GM12865 (cell line): ENCODE data around the gene LGALS3.

Experiments
- DNase-seq: peaks from one replicate; pipeline ENCODE4 v3.0.0; 2010; ENCODE audit warnings: low read depth
- H3K4me3 ChIP-seq: 2 replicates; pipeline ENCODE4 v1.5.1; 2011; ENCODE audit warnings: mild to moderate bottlenecking, low read depth, low read length, control low read depth
- CTCF ChIP-seq: IDR thresholded peaks from 2 replicates; pipeline ENCODE4 v1.5.1; 2011; ENCODE audit warnings: low read length, control low read depth, low read depth, inconsistent platforms; ENCODE audit not compliant: insufficient read depth; ENCODE audit errors: missing control alignments

Gene LGALS3

GRCh38 chr14:55125403-55125802 lies 3.6 kb upstream of the LGALS3 start:
- peak; percentile 28 for DNase-seq
- TF ChIP-seq CTCF = no peak
- H3K4me3 ChIP-seq = no peak overlapping the region

GRCh38 chr14:55126034-55126433 lies 3.0 kb upstream of the LGALS3 start:
- TF ChIP-seq CTCF = no peak
- DNase-seq = peak; percentile 49
- H3K4me3 ChIP-seq = no peak overlapping the region

- DNase-seq = no peak
- no peak for TF ChIP-seq CTCF
- H3K4me3 ChIP-seq = no peak overlapping the region
Observed at GRCh38 chr14:55126932-55127459, 2.1 kb upstream of the LGALS3 start.

GRCh38 chr14:55127460-55127951 lies 1.5 kb upstream of the LGALS3 start:
- H3K4me3 ChIP-seq = no peak overlapping the region
- no peak for TF ChIP-seq CTCF
- DNase-seq = no peak

GRCh38 chr14:55128386-55129085 lies 516 bp upstream of the LGALS3 start:
- DNase-seq = no peak
- peak overlapping the region; percentile 62 for H3K4me3 ChIP-seq
- no peak for TF ChIP-seq CTCF

- TF ChIP-seq CTCF = no peak
- peak; percentile 74 for DNase-seq
- H3K4me3 ChIP-seq = peak overlapping the region; percentile 62
Observed at GRCh38 chr14:55129428-55130195, 560 bp downstream of the LGALS3 start.
